UCSD-AML1 (cell line): ENCODE data around the gene KAT14.
"Not testable (repeated sequence)": the region's sequence is repeated elsewhere in the genome, so short reads cannot be mapped to it uniquely, and the experiment has no call there.

ENCODE experiments used
- DNase-seq: peaks from one replicate; lab custom pipeline; 2025; ENCODE audit not compliant: unreplicated experiment; lab: John Stamatoyannopoulos, UW

KAT14 gene

DNA sequence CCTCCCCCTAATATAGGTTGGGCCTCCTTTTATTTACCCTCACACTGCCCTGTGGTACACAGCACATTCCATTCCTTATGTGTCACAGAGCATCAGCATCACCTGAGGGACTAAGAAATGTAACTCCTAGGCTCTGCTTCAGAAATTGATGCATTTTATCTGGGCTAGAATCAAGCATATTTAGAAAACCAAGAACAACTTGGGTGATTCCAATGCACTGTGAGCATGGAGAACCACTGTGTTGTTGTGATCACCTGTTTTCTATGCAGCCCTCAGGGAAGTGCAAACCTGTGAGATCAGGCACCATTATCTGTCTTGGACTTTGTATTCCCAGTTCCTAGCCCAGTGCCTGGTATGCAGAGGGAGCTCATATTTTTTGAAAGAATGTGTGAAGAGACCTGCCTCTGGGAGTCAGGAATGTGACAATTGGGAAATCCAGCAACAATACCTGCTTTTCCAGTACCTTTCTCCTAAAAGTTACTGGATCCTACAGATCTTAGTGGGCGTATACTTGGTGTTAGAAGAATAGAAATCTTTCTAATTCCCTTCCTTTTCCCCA lies 7.0 kb downstream of the KAT14 start:
- no peak for DNase-seq

DNA sequence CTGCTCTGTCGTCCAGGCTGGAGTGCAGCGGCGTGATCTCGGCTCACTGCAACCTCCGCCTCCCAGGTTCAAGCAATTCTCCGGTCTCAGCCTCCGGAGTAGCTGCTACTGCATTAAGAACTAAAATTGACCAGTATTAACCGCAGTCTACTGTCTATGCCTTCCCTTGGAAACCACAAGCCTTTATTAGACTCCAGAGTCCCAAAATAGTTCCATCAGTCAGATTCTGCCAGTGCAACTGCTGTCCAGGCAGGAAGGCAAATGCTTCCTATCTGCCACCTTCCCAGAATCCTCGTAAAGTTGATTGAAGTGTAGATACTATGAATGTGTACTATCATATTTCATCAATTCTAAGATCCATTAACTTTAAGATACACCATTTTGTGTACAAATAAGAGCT lies 16.7 kb downstream of the KAT14 start:
- no peak for DNase-seq

DNA sequence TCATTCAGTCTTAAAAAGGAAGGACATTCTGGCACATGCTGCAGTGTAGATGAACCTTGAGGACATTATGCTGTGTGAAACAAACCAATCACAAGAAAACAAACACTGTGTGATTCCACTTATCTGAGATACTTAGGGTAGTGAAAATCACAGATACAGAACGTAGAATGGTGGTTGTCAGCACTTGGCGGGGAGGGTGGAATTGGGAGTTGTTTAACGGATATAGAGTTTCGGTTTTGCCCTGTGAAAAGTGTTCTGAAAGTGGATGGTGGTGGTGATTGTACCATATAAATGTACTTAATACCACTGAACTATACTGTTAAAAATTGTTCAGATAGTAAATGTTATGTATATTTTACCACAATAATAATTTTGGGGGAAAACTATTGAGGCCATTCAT lies 18.4 kb downstream of the KAT14 start:
- DNase-seq: no peak

DNA sequence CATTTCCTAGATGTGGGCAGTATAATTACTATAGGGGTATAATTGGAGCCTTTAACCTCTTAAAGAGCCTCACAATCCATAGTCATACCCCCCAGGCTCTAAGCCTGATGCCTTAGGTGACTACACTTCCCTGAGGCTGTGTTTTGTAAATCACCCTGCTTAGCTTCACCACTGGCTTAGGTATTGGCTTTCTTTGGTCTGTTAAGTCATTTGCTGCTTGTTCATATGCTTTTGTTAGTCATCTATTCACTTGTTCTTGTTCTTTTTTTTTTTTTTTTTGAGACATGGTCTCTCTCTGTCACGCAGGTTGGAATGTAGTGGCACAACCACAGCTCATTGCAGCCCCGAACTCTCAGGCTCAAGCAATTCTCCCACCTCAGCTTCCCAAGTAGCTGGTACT lies 26.7 kb downstream of the KAT14 start:
- no peak for DNase-seq

DNA sequence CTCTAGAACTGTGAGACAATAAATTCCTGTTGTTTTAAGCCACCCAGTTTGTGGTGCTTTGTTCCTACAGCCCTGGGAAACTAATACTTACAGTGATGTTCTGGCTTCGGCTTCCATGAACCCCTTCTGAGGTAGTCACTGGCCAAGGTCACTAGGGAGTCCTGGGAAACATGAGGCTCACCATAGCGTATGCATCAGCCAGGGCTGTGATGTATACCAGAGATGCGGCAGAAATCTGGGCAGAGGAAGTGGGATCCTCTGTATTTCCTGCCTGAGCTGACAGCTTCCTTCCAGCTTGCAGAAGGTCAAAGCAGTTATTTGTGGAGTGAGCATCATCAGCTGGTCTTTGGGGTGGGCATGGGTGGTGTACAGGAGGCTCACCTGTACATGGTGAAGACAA lies 27.9 kb downstream of the KAT14 start:
- DNase-seq: no peak

DNA sequence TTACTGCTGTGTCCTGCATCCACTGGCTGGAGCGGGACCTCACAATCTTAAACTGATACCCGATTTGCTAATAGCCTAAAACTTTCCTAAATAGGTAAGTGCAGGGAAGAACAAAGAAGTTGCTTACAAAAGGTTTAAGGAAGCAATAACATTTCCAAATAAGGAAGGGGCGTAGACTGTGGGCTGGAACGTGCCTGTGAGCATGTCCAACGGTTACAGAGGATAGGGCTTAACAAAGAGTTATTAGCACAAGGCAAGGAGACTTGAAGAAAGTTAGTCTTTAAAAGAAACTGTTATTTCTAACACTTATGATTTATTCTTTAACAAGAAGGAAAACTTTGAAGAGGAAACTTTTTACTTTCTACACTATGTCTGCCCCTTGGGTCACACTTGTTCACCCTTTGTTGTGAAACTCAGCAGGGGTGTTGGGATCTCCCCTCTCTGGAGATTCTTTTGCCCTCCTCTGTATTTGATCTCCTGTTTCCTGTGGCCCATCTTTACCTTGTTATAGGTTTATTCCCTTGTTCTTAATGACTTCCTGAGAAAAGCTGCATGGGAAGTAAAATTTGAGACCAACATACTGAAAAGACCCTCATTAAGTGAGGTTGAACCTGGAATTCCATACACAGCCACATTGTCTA lies 28.7 kb downstream of the KAT14 start:
- DNase-seq: no peak

DNA sequence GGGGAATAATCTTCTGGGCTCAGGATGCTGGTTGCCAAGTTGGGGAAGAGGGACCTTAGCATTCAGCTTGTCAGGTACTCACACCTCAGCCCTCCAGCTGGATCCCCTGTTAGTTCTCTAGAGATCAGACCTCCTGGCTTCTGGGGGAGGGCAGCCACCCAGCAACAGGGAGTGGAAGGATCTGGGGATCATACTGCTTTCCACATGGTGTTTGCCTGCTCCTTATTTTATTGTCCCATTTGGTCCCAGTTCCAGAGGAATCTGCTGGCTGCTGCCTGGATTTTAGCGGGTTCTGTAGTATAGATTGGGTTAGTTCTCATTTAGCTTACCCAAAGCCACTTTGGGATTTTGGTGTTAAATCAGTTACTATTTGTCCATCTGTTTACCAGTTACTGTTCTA lies 29.3 kb downstream of the KAT14 start:
- no peak for DNase-seq

DNA sequence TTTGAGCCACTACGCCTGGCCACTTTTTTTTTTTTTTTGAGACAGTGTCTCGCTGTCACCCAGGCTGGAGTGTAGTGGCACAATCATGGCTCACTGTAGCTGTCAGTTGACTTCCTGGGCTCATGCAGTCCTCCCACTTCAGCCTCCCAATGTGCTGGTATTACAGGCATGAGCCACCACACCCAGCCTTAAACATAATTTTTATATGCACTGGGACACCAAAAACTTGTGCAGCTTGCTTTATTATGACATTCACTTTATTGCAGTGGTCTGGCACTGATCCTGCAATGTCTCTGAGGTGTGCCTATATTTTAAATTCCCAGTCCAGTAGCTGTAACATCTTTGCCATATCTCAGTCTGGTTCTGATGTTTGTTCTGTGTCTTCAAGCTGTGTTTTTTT lies 34.7 kb downstream of the KAT14 start:
- DNase-seq: no peak

DNA sequence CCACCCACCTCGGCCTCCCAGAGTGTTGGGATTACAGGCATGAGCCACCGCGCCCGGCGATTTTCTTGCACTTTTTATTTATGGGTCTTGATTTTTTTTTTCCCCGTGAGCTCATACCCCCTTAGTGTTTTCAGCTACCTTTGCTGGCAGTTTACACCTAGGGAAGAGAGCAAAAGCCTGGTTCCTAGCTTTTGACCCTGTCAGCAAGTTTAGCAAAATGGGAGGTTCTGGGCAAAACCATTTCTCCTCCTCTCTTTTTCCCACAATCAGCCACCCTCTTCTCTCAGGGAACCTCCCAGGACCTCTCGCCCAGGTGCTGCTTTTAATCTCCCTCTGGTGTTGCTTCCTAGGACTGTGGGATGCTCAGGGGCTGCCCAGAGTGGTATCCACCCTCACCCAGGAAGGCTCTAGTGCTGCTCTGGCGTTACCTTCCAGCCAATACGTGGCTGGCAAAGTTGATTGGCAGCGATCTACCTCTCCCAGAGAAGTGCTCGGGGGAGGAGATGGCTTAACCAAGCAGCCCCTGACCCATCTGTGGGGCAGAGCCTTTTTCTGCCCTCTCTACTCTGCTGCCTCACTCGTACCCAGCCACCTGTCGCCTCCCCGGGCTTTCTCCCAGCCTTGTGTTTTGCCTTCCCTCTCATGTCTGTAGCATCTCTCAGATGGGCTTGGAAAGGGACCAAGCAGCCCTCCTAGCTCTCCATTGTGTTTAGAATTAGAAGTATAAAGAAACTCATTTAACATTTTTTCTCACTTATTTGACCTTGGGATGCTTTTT lies 37.4 kb downstream of the KAT14 start:
- DNase-seq: no peak

DNA sequence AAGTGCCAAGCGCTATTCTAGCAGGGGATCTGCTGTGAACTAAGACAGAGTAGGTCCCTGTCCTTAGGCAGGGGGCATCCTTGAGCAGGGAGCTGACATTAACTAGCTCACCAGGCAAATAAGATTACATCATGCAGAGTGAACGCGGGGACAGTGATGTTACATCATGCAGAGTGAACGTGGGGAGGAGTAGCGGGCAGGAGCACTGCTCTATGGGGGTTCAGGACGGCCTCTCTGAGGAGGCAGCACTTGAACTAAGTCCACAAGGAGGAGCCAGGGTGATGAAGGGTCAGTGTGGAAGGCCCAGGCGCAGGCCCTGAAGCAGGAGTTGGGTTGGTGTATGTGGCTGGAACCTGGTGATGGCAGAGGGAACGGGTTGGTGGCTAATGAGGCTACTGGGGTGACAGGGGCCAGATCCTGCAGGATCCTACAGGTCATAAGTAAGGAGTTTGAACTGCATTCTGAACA lies 38.7 kb downstream of the KAT14 start:
- no peak for DNase-seq

DNA sequence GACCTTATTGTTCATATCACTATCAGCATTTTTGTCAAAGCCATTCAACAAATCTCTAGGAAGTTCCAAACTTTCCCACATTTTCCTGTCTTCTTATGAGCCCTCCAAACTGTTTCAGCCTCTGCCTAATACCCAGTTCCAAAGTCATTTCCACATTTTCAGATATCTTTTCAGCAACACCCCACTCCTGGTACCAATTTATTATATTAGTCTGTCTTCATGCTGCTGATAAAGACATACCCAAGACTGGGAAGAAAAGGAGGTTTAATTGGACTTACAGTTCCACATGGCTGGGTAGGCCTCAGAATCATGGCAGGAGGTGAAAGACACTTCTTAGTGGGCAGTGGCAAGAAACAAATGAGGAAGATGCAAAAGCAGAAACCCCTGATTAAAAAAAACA lies 42.7 kb downstream of the KAT14 start:
- not testable (repeated sequence) for DNase-seq

DNA sequence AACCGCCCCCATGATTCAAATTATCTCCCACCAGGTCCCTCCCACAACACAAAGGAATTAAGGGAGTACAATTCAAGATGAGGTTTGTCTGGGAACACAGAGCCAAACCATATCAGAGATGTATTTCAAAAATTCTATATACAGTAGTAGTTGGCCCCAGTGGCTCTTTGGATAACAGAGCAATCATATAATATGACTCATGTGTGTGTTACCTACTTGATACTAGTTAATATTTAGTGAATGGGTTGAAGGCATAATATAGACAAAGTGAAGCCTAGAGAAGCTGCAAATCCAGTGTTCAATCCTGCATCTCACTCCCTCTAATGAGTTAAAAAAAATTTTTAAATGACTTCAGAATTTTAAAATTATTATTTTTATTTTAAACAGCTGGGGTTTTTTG lies 43.2 kb downstream of the KAT14 start:
- DNase-seq: no peak

DNA sequence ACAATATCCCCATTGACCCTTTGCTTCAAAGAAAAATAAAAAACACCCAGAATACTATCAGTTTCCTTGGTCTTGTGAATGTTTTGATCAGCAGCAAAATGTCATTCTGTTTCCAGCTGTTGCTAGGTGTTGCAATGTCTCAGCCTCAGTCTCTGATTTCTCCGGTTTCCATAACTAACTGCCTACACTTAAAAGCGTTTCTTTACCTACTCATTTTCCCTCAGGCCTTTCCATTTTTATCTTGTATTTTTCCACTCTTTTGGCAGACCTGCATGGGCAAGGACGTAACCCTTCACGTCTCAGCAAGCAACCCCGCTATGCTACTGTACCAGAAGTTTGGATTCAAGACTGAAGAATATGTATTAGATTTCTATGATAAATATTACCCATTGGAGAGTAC lies 49.4 kb downstream of the KAT14 start:
- DNase-seq: no peak

DNA sequence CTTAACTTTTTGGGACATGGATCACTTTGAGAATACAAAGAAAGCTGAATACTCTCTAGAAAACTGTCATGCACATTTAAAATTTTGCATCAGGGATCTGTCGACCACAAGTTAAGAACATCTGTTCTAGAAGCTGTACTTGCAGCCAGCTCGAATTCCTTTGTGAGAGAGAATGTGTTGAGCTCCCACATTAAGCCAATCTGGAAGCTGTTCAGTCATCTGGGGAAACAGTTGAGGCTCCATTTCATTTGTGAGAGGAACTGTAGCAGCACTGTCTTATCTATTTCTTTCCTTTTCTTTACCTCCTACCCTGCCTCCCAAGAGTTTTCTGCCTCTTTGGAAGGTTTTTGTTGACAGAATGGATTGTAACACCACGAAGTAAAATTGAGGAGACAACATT lies 50.8 kb downstream of the KAT14 start:
- DNase-seq: no peak

DNA sequence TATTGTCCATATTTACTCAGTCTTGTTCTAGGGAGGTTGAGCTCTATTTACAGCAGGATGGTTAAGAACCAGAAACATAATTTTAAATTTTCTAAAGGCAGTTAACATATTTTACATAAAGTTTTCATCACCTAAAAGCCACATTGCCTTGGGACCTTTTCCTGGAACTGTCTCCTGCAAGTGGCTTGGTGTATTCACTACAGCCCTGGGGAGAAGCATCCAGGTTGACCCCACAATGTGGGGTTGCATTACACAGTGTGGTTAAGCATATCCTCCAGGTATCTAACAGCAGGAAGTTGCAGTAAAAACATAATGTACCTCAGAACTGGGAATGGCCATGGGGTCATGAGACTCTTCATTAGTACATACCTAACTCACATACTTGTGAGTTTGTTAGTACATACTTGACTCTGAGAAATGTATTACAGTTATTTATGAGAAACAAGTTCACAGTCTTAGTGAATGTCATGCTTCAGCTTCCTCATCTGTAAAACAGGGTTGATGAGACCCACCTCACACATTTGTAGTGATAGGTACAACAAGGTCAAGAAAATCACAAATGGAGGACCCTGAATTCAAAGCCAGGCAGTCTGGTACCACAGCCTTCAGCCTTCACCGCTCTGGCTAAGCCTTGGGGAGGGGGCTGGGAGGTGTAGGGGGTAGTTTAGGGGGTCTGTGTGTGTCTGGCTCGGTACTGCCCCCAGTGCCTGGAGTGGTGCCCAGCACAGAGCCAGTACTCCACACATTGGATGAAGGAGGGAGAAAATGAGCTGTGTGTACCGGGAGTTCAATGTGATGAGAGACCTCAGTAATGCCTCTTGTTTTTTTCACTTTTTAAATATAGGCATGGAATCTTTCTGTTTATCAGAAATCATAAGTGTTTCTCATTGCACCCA lies 52.9 kb downstream of the KAT14 start:
- DNase-seq: no peak

DNA sequence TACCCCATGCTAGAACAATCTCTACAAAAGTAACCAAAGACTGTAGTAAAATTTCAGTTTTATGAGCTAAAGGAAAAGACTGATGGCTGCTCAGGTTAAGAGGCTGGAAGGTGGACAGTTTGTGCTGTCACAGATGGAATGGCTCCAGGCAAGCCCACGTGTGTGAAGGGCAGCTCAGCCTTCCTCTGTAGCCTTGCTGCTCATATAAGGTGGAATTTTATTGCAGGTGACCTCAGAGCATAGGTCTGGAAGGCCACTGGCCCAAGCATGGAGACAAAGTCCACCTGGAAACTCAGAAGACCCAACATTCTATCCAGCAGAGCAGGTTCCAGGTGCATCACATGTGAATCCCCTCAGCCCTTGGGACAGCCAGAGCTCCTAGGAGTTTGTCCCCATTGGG lies 53.6 kb downstream of the KAT14 start:
- no peak for DNase-seq

DNA sequence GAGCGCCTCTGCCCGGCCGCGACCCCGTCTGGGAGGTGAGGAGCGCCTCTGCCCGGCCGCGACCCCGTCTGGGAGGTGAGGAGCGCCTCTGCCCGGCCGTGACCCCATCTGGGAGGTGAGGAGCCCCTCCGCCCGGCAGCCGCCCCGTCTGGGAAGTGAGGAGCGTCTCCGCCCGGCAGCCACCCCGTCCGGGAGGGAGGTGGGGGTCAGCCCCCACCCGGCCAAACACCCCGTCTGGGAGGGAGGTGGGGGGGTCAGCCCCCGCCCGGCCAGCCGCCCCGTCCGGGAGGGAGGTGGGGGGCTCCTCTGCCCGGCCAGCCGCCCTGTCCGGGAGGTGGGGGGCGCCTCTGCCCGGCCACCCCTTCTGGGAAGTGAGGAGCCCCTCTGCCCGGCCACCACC lies 56.8 kb downstream of the KAT14 start:
- not testable (repeated sequence) for DNase-seq

DNA sequence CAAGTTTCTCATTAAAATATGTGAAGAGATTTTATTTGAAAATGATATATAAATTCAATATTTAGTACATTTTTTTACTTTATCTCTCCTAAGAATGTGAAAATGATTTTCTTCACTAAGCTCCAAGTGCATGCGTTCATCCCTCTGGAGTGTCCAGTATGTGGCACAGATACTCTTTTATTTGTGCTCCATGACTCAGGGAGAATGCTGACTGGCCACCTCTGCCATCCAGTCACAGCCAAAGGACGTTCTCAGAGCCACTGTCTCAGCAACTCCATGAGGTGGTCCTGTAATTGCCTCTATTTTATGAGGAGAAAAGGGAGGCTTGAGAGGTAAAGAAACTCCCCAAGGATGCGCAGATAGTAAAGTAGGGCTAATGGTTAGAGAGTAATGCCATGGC lies 58.3 kb downstream of the KAT14 start:
- DNase-seq: no peak

DNA sequence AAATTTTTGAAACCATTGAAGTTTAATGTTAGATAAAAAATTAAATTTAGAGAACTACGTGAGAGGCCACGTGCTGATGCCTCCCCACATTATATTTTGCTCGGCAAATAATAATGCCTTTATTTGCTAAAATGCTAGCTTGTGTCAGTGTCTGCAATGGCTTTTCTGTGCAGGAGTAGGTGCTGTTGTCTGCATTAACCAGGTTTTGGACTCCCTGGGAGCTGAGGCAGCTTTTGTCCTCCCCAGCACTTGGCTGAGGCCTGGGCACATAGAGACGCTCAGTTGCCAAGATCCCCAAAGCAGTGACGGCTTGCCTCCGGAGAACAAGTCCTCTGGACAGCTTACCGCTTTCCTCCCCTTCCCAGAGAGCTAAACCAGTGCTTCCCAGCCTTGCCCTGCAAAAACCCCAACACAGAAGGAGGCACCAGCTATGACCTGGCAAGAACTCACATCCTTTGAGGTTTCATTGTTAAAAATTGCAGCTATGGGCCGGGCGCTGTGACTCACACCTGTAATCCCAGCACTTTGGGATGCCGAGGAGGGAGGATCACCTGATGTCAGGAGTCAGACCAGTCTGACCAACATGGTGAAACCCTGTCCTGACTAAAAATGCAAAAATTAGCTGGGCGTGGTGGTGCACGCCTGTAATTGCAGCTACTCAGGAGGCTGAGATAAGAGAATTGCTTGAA lies 59.9 kb downstream of the KAT14 start:
- no peak for DNase-seq

DNA sequence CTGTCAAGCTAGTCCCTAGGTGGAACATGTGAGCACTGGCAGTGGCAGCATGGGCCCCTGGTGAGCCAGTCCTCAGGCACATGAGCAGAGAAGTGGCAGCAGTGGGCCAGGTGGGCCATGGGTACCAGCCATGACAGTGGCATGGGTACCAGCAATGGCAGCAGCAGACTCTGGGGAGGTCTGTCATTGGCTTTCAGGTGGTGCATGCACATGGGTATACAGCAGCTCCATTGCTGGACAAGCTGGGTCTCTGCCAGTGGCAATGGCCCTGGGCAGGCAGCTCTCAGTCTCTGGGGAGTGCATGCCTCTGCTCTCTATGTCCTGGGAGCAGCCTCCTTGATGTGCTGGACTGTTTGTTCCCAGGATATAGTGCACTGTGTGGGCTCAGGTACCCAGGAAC lies 65.3 kb downstream of the KAT14 start:
- DNase-seq: no peak

DNA sequence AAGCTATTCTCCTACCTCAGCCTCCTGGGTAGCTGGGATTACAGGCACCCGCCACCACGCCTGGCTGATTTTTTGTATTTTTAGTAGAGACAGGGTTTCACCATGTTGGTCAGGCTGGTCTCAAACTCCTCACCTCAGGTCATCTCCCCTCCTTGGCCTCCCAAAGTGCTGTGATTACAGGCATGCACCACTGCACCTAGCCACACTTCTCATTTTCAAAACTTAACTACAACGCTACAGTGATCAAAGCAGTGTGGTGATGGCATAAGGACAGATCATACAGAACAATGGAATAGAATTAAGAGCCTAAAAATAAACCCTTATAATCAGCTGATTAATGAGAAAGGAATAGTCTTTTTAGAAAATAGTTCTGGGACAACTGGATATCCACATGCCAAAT lies 66.0 kb downstream of the KAT14 start:
- DNase-seq: not testable (repeated sequence)
